Loucy (cell line): ENCODE data around the gene TSEN2.

Experiments
- H2AFZ ChIP-seq: fragments of 200-600 bp; sonication (generic); 2 replicates; pipeline ENCODE4 v1.6.0; 2016; ENCODE audit warnings: antibody characterized with exemption, mild to moderate bottlenecking, low read length, moderate library complexity
- H3F3A ChIP-seq: fragments of 200-600 bp; 2 replicates; pipeline ENCODE4 v1.6.0; 2016; ENCODE audit warnings: antibody characterized with exemption, low read depth, mild to moderate bottlenecking
- H3K27me3 ChIP-seq: fragments of 200-600 bp; sonication (generic); 2 replicates; pipeline ENCODE4 v1.6.1; 2014; ENCODE audit warnings: low read length, mild to moderate bottlenecking; ENCODE audit not compliant: insufficient read depth, poor library complexity, severe bottlenecking
- H3K36me3 ChIP-seq: fragments of 200-600 bp; sonication (generic); 2 replicates; pipeline ENCODE4 v1.6.1; 2016; ENCODE audit warnings: low read length; ENCODE audit not compliant: insufficient read depth
- H3K4me1 ChIP-seq: fragments of 200-600 bp; sonication (generic); 2 replicates; pipeline ENCODE4 v1.5.1; 2014; ENCODE audit warnings: low read length, mild to moderate bottlenecking; ENCODE audit not compliant: insufficient read depth, poor library complexity, severe bottlenecking
- H3K4me2 ChIP-seq: fragments of 200-600 bp; sonication (generic); 2 replicates; pipeline ENCODE4 v1.6.0; 2014; ENCODE audit warnings: antibody characterized with exemption, low read length, low read depth, mild to moderate bottlenecking; ENCODE audit not compliant: poor library complexity, severe bottlenecking
- H3K4me3 ChIP-seq: fragments of 200-600 bp; sonication (generic); 2 replicates; pipeline ENCODE4 v1.5.1; 2014; ENCODE audit warnings: low read length, mild to moderate bottlenecking, mixed read lengths; ENCODE audit not compliant: poor library complexity, severe bottlenecking
- H3K79me2 ChIP-seq: fragments of 200-600 bp; sonication (generic); 2 replicates; pipeline ENCODE4 v1.6.1; 2014; ENCODE audit warnings: low read length; ENCODE audit not compliant: insufficient read depth
- H3K9ac ChIP-seq: fragments of 200-600 bp; sonication (generic); 2 replicates; pipeline ENCODE4 v1.6.0; 2014; ENCODE audit warnings: mild to moderate bottlenecking, low read depth, low read length, moderate library complexity; ENCODE audit not compliant: poor library complexity, severe bottlenecking
- H3K9me2 ChIP-seq: fragments of 200-600 bp; sonication (generic); replicated peaks from 2 replicates; pipeline ENCODE4 v1.6.1; 2016; ENCODE audit warnings: low read depth, low read length, mixed read lengths
- H3K9me3 ChIP-seq: fragments of 200-600 bp; sonication (generic); 2 replicates; pipeline ENCODE4 v1.6.1; 2014; ENCODE audit warnings: mild to moderate bottlenecking, antibody characterized with exemption, low read length, low read depth; ENCODE audit not compliant: insufficient read depth
- H4K20me1 ChIP-seq: fragments of 200-600 bp; sonication (generic); 2 replicates; pipeline ENCODE4 v1.6.0; 2014; ENCODE audit warnings: antibody characterized with exemption, low read length, mild to moderate bottlenecking; ENCODE audit not compliant: insufficient read depth, poor library complexity, severe bottlenecking
- CTCF ChIP-seq: fragments of 200-600 bp; sonication (generic); conservative IDR thresholded peaks from 2 replicates; pipeline ENCODE4 v1.5.1; 2014; ENCODE audit warnings: mild to moderate bottlenecking, antibody characterized with exemption, low read length
- EZH2phosphoT487 ChIP-seq: fragments of 200-600 bp; IDR thresholded peaks from 2 replicates; pipeline ENCODE4 v1.6.1; 2018; ENCODE audit warnings: antibody characterized with exemption, mild to moderate bottlenecking, moderate library complexity, borderline replicate concordance

Gene TSEN2

DNA sequence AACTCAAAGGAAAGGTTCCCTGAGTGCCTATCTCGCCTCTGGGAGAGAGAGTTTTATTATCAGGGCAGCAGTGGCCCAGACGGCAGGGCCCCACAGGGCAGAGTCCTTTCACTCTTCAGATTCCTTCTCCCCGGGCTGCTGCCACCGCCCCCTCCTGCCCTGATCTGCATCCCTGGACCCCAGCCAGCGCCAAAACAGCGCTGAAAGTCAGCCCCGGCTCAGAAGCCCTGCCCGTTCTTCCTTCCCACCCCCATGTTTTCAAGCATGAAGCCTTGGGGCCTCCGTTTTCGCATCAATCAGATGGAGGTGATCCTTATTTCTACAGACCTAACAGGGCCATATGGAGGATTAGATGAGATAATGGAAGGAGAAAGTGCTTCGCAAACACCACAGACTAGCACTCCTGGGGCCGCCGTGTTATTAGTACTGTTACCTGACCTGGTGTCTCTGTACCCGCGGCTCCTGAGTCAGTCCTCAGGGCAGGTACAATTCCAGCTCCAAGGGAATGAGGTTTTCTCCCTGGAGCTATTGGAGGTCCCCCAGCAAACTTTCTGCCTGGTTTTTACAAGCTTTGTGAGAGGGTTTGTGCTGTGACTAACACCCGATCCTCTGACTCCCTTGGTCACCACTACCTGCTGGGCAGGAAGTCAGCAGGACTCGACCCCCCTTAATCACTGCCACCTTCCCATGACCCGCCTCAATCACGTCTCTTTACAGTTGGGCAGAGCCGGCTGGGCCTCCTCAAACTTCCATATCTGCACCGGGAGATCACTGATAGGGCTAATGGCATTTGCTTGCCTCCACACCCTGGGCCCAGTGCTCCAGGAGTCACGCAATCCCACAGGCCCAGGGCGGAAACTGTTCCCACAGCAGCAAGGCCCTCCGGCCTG, 39.5 kb upstream of the TSEN2 start:
- H3F3A ChIP-seq: no peaks in the 10 kb centered on the region
- no peak overlapping the region for H3K4me2 ChIP-seq

GRCh38 chr3:12445523-12446240, 38.6 kb upstream of the TSEN2 start:
- H2AFZ ChIP-seq: no peak overlapping the region
- no peaks in the 10 kb centered on the region for H3K9me2 ChIP-seq
- TF ChIP-seq CTCF: no peak
- no peak for TF ChIP-seq EZH2phosphoT487
- no peaks in the 10 kb centered on the region for H4K20me1 ChIP-seq
- H3K4me3 ChIP-seq: no peak overlapping the region
- H3K79me2 ChIP-seq: no peaks in the 10 kb centered on the region
- no peaks in the 10 kb centered on the region for H3K27me3 ChIP-seq
- H3K36me3 ChIP-seq: no peaks in the 10 kb centered on the region
- no peak overlapping the region for H3K9ac ChIP-seq
- H3K9me3 ChIP-seq: no peaks in the 10 kb centered on the region
- H3K4me2 ChIP-seq: no peak overlapping the region
- peaks cover 7% of the 10 kb centered on the region for H3K4me1 ChIP-seq
- H3F3A ChIP-seq: no peaks in the 10 kb centered on the region

More for the DNA sequence above, 39.5 kb upstream of the TSEN2 start:
- Histone ChIP-seq H3K9me3 (no peaks in the 10 kb centered on the region), H3K9me2 (no peaks in the 10 kb centered on the region), H2AFZ (no peak overlapping the region), H3K36me3 (no peaks in the 10 kb centered on the region), H3K4me1 (peaks cover 7% of the 10 kb centered on the region), H3K4me3 (no peak overlapping the region), H4K20me1 (no peaks in the 10 kb centered on the region), H3K79me2 (no peaks in the 10 kb centered on the region), H3K9ac (no peak overlapping the region), H3K27me3 (no peaks in the 10 kb centered on the region)
- no peak for TF ChIP-seq CTCF
- TF ChIP-seq EZH2phosphoT487: no peak

DNA sequence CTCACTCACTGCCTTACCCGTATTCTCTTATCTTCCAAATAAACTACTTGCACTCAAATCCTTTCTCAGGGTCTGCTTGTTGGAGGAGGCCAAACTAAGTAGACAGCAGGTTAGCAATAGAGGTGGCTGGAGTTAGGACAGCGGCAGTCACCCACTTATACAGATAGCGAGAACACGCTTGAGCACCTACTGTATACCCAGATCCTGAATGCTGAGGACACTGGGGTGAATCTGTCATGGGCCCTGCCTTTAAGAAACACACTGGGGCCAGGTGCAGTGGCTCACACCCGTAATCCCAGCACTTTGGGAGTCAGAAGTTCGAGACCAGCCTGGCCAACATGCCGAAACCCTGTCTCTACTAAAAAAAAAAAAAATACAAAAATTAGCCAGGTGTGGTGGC, 38.0 kb upstream of the TSEN2 start:
- Histone ChIP-seq H3K27me3 (no peaks in the 10 kb centered on the region), H3F3A (no peaks in the 10 kb centered on the region), H3K4me1 (peaks cover 7% of the 10 kb centered on the region), H3K9ac (no peak overlapping the region), H3K4me2 (no peak overlapping the region), H3K79me2 (no peaks in the 10 kb centered on the region), H3K4me3 (no peak overlapping the region), H4K20me1 (no peaks in the 10 kb centered on the region), H3K9me3 (no peaks in the 10 kb centered on the region), H3K9me2 (no peaks in the 10 kb centered on the region), H3K36me3 (no peaks in the 10 kb centered on the region), H2AFZ (no peak overlapping the region)
- TF ChIP-seq CTCF (no peak), EZH2phosphoT487 (no peak)
